GM12864 (cell line): ENCODE data around the gene LAMC1.

Experiments
- DNase-seq: peaks from one replicate; pipeline ENCODE4 v3.0.0-alpha.2; 2011; ENCODE audit warnings: low read depth
- H3K4me3 ChIP-seq: 2 replicates; pipeline ENCODE4 v1.5.1; 2011; ENCODE audit warnings: mild to moderate bottlenecking, low read depth, low read length, control low read depth
- TF ChIP-seq, protein P1 (sequence below): IDR thresholded peaks from 2 replicates; pipeline ENCODE4 v1.5.1; 2011; ENCODE audit warnings: low read depth, mild to moderate bottlenecking, moderate library complexity, low read length, control low read depth, inconsistent platforms; ENCODE audit errors: missing control alignments

The LAMC1 gene

DNA sequence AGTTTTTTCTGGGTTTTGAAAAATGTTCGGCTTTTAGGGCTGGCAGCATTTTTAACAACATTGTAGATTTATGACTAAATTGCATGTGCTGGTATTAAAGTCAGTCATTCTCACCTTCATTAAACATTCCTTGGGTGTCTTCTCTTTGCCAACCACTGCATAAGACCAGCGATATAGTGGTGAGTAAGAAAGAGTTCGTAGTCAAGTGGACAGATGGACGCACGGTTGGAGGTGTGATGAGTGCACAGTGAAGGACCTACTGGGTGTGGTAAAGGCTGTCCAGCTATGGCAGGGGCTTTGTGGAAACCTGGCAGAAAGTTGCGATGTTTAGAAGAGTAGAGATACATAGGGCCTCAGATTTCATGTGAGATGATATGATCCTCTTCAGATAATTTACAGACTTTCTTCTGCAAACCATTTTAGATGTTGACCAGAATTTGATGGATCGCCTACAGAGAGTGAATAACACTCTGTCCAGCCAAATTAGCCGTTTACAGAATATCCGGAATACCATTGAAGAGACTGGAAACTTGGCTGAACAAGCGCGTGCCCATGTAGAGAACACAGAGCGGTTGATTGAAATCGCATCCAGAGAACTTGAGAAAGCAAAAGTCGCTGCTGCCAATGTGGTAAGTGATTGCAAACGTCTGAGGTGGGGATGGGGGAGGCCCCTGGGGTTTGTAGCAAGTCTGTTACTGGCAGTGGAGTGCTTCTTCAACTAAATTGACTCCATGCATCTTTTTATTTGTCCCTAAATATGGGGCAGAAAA is 106.9 kb downstream of the LAMC1 start:
- TF ChIP-seq, protein P1, sequence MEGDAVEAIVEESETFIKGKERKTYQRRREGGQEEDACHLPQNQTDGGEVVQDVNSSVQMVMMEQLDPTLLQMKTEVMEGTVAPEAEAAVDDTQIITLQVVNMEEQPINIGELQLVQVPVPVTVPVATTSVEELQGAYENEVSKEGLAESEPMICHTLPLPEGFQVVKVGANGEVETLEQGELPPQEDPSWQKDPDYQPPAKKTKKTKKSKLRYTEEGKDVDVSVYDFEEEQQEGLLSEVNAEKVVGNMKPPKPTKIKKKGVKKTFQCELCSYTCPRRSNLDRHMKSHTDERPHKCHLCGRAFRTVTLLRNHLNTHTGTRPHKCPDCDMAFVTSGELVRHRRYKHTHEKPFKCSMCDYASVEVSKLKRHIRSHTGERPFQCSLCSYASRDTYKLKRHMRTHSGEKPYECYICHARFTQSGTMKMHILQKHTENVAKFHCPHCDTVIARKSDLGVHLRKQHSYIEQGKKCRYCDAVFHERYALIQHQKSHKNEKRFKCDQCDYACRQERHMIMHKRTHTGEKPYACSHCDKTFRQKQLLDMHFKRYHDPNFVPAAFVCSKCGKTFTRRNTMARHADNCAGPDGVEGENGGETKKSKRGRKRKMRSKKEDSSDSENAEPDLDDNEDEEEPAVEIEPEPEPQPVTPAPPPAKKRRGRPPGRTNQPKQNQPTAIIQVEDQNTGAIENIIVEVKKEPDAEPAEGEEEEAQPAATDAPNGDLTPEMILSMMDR = no peak
- DNase-seq = no peak

DNA sequence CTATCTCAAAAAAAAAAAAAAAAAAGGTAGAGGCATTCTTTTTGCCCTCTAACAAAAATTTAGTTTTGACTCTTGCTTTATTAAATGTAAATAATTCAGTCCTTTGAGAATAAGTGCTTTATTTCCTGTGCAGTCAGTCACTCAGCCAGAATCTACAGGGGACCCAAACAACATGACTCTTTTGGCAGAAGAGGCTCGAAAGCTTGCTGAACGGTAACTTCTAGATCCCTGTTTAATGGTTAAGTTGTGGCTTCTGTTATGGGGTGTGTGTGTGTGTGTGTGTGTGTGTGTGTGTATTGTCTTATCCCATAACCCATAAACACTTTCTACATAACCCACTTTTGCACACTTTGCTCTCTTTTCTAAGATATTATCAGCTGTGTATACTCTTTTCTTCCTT is 107.9 kb downstream of the LAMC1 start:
- no peak for DNase-seq
- TF ChIP-seq, protein P1 = no peak
- H3K4me3 ChIP-seq = no peak overlapping the region

More for the DNA sequence above, 106.9 kb downstream of the LAMC1 start:
- no peak overlapping the region for H3K4me3 ChIP-seq

DNA sequence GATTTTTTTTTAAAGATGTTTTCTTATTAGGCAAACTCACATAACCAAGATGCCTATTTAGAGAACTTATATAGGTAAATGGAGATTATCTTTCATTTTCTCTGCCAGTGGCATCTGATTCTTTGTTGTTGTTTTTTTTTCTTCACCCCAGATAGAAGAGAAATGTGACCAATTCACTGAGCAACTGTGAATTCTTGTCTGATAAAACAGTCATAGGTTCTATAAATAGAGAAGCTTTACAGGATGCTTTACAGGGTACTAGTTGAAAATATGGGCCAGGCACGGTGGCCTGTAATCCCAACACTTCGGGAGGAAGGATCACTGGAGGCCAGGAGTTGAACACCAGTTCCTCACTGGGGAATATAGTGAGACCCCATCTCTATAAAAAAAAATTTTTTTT is 112.1 kb downstream of the LAMC1 start:
- H3K4me3 ChIP-seq = no peak overlapping the region
- no peak for DNase-seq
- TF ChIP-seq, protein P1 = no peak

DNA sequence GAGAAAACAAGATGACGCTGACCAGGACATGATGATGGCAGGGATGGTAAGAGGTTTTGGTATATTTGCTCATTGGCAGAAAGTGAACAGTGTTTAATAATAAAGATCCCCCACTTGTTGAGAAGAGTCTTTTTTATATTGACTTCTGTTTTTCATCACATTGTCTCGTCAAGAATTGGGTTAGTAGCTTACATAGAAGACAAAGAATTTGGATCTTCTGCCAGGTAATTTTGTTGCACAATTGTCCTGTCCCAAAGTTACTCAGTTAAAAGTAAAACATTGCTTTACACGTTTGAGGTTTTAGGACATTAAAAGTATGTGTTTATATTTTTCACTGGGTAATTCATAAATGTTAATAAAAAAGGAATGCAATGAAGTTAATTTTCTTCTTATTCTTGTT is 114.6 kb downstream of the LAMC1 start:
- TF ChIP-seq, protein P1 = no peak
- no peak overlapping the region for H3K4me3 ChIP-seq
- no peak for DNase-seq

DNA sequence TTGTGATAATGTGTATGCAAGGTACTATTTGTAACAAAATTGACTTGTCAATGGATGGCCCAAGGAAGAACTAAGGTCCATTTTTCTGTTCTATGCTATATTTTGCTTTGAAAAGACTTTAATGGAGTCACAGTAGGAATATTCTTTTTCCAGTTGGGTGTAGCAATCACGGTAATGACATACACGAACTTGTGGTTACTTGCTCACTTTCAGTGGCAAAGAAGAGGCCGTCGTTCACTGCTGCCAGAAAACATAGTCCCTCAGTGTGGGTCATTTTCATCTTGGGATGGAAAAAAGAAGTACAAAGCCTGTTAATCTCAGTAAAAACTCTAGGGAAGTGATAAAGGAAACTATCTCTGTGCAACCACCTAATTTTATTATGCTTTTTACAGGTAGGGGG is 115.1 kb downstream of the LAMC1 start:
- TF ChIP-seq, protein P1 = no peak
- DNase-seq = no peak
- H3K4me3 ChIP-seq = no peak overlapping the region

DNA sequence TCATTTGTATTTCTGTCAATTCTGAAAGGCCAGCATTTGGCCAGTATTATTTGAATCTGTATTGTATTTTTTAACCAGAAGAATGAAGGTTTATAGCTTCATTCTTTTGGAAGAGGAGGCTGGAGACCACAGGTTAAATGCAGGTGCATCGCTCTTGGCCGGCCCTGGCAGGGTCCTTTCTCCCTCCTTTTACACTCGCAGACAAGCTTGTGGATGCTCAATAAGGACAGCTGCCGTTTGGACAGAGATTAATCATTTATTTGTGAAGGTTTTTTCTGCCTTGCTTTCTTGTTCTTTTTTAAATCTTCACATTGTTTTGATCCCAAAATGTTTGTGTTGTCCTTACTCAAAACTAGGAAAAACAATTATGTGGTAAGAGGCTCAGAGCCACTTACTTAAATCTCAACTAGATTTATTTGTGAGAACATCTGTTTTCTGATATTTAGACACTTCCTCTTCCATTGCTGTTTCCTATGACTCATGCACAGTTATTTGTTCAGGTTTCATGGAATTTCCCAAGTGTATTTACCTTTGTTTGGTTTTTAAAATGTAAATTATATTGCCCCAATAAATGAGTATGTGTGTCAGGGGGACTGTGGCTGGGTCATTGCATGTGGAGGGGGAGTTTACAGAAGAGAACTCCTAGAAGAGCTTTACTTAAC is 116.2 kb downstream of the LAMC1 start:
- no peak overlapping the region for H3K4me3 ChIP-seq
- TF ChIP-seq, protein P1 = no peak
- DNase-seq = no peak

DNA sequence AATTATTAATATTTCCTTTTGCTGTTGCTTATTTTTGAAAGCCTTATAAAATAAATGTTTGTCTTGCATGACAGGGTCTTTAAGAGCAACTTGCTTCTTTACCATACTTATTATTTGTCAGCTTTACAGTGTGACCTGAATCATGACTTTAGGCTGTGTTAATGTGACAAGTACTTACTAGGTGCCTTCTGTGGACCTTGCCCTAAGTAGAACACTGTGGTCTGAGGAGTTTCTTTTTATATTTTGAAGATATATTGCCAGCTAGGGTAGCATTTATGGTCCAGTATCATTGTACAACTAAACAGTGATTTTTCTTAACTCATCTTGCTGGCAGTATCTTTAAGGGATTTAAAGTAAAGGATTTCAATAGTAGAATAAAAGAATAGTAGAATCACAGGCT is 117.4 kb downstream of the LAMC1 start:
- no peak for DNase-seq
- TF ChIP-seq, protein P1 = no peak
- no peak overlapping the region for H3K4me3 ChIP-seq
